ENCODE data around the gene IGSF8. TPM values are rescaled to one million over a fixed set of nuclear protein-coding genes. Genes with fewer than 3 reads are reported as not detected.

The IGSF8 gene
- total RNA-seq, 1 experiment from 2014 or later, result 101 TPM

DNA sequence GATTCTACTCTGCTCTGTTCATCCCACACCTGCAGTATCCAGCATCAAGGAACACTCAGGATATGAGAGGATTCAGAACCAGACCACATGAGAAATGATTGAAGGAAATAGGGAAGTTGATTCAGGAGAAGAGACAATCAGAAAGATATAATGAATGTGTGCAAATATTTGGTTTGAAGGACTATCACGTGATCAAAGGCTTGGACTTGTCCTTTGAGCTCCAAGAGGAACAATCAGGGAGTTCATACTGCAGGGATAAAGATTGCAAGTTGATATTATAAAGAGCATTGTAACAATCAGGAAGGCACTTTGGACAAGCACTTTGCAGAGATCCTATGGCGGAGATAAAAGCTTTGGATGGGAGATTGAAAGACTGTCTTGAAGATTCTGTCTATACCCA lies 52.8 kb downstream of the IGSF8 start:
- Mint-ChIP-seq H3K9me3 (no peaks in the 10 kb centered on the region), H3K27me3 (ENCODE audit: low read depth) (peaks cover 6% of the 10 kb centered on the region; the same call in 1 of the 2 replicates), H3K27ac (no peak overlapping the region), H3K4me3 (no peak overlapping the region), H3K4me1 (peaks cover 30% of the 10 kb centered on the region), H3K36me3 (no peaks in the 10 kb centered on the region)
- TF ChIP-seq, protein P1, sequence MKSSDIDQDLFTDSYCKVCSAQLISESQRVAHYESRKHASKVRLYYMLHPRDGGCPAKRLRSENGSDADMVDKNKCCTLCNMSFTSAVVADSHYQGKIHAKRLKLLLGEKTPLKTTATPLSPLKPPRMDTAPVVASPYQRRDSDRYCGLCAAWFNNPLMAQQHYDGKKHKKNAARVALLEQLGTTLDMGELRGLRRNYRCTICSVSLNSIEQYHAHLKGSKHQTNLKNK (CRISPR knock-in tag; IDR thresholded peaks at IDR 0.05), result no peak
- no peak for TF ChIP-seq SMAD3 (CRISPR knock-in tag; IDR thresholded peaks at IDR 0.05; ENCODE audit: borderline replicate concordance)
- TF ChIP-seq, protein P2, sequence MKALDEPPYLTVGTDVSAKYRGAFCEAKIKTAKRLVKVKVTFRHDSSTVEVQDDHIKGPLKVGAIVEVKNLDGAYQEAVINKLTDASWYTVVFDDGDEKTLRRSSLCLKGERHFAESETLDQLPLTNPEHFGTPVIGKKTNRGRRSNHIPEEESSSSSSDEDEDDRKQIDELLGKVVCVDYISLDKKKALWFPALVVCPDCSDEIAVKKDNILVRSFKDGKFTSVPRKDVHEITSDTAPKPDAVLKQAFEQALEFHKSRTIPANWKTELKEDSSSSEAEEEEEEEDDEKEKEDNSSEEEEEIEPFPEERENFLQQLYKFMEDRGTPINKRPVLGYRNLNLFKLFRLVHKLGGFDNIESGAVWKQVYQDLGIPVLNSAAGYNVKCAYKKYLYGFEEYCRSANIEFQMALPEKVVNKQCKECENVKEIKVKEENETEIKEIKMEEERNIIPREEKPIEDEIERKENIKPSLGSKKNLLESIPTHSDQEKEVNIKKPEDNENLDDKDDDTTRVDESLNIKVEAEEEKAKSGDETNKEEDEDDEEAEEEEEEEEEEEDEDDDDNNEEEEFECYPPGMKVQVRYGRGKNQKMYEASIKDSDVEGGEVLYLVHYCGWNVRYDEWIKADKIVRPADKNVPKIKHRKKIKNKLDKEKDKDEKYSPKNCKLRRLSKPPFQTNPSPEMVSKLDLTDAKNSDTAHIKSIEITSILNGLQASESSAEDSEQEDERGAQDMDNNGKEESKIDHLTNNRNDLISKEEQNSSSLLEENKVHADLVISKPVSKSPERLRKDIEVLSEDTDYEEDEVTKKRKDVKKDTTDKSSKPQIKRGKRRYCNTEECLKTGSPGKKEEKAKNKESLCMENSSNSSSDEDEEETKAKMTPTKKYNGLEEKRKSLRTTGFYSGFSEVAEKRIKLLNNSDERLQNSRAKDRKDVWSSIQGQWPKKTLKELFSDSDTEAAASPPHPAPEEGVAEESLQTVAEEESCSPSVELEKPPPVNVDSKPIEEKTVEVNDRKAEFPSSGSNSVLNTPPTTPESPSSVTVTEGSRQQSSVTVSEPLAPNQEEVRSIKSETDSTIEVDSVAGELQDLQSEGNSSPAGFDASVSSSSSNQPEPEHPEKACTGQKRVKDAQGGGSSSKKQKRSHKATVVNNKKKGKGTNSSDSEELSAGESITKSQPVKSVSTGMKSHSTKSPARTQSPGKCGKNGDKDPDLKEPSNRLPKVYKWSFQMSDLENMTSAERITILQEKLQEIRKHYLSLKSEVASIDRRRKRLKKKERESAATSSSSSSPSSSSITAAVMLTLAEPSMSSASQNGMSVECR (CRISPR knock-in tag; IDR thresholded peaks at IDR 0.05; ENCODE audit: borderline replicate concordance), result no peak
- no peak for TF ChIP-seq ZNF121 (CRISPR knock-in tag; IDR thresholded peaks at IDR 0.05)
- TF ChIP-seq GABPB1 (CRISPR knock-in tag; IDR thresholded peaks at IDR 0.05), result no peak
- no peak for TF ChIP-seq ZNF219 (CRISPR knock-in tag; IDR thresholded peaks at IDR 0.05; ENCODE audit: borderline replicate concordance)
- no peak for TF ChIP-seq CBFB (CRISPR knock-in tag; IDR thresholded peaks at IDR 0.05; ENCODE audit: low read depth)
- TF ChIP-seq CREM (CRISPR knock-in tag; IDR thresholded peaks at IDR 0.05), result no peak
- TF ChIP-seq NFE2L1 (CRISPR knock-in tag; IDR thresholded peaks at IDR 0.05), result no peak
- TF ChIP-seq NR3C1 (CRISPR knock-in tag; conservative IDR thresholded peaks at IDR 0.05; ENCODE audit: low read depth), result no peak
- TF ChIP-seq, protein P3, sequence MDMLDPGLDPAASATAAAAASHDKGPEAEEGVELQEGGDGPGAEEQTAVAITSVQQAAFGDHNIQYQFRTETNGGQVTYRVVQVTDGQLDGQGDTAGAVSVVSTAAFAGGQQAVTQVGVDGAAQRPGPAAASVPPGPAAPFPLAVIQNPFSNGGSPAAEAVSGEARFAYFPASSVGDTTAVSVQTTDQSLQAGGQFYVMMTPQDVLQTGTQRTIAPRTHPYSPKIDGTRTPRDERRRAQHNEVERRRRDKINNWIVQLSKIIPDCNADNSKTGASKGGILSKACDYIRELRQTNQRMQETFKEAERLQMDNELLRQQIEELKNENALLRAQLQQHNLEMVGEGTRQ (CRISPR knock-in tag; IDR thresholded peaks at IDR 0.05), result no peak
- TF ChIP-seq, protein P4, sequence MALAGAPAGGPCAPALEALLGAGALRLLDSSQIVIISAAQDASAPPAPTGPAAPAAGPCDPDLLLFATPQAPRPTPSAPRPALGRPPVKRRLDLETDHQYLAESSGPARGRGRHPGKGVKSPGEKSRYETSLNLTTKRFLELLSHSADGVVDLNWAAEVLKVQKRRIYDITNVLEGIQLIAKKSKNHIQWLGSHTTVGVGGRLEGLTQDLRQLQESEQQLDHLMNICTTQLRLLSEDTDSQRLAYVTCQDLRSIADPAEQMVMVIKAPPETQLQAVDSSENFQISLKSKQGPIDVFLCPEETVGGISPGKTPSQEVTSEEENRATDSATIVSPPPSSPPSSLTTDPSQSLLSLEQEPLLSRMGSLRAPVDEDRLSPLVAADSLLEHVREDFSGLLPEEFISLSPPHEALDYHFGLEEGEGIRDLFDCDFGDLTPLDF (CRISPR knock-in tag; IDR thresholded peaks at IDR 0.05), result no peak
- TF ChIP-seq, protein P5, sequence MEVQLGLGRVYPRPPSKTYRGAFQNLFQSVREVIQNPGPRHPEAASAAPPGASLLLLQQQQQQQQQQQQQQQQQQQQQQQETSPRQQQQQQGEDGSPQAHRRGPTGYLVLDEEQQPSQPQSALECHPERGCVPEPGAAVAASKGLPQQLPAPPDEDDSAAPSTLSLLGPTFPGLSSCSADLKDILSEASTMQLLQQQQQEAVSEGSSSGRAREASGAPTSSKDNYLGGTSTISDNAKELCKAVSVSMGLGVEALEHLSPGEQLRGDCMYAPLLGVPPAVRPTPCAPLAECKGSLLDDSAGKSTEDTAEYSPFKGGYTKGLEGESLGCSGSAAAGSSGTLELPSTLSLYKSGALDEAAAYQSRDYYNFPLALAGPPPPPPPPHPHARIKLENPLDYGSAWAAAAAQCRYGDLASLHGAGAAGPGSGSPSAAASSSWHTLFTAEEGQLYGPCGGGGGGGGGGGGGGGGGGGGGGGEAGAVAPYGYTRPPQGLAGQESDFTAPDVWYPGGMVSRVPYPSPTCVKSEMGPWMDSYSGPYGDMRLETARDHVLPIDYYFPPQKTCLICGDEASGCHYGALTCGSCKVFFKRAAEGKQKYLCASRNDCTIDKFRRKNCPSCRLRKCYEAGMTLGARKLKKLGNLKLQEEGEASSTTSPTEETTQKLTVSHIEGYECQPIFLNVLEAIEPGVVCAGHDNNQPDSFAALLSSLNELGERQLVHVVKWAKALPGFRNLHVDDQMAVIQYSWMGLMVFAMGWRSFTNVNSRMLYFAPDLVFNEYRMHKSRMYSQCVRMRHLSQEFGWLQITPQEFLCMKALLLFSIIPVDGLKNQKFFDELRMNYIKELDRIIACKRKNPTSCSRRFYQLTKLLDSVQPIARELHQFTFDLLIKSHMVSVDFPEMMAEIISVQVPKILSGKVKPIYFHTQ (CRISPR knock-in tag; IDR thresholded peaks at IDR 0.05), result no peak
- TF ChIP-seq, protein P6, sequence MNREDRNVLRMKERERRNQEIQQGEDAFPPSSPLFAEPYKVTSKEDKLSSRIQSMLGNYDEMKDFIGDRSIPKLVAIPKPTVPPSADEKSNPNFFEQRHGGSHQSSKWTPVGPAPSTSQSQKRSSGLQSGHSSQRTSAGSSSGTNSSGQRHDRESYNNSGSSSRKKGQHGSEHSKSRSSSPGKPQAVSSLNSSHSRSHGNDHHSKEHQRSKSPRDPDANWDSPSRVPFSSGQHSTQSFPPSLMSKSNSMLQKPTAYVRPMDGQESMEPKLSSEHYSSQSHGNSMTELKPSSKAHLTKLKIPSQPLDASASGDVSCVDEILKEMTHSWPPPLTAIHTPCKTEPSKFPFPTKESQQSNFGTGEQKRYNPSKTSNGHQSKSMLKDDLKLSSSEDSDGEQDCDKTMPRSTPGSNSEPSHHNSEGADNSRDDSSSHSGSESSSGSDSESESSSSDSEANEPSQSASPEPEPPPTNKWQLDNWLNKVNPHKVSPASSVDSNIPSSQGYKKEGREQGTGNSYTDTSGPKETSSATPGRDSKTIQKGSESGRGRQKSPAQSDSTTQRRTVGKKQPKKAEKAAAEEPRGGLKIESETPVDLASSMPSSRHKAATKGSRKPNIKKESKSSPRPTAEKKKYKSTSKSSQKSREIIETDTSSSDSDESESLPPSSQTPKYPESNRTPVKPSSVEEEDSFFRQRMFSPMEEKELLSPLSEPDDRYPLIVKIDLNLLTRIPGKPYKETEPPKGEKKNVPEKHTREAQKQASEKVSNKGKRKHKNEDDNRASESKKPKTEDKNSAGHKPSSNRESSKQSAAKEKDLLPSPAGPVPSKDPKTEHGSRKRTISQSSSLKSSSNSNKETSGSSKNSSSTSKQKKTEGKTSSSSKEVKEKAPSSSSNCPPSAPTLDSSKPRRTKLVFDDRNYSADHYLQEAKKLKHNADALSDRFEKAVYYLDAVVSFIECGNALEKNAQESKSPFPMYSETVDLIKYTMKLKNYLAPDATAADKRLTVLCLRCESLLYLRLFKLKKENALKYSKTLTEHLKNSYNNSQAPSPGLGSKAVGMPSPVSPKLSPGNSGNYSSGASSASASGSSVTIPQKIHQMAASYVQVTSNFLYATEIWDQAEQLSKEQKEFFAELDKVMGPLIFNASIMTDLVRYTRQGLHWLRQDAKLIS (CRISPR knock-in tag; IDR thresholded peaks at IDR 0.05; ENCODE audit: borderline replicate concordance), result no peak
- DNase-seq (ENCODE audit: low spot score) (no peak), ATAC-seq (no peak)
- ChIA-PET CTCF (interaction anchor here (0.6 to 31.0 kb wide), 23 partner anchors 8 to 265 kb away, joined by 3 to 978 read pairs (median 7); partner anchors contain the start of genes DUSP23, IGSF8, KCNJ10 and KCNJ9), POLR2A (no interaction called here)

All from WTC11 (cell line).